ENCODE data around the gene TXLNA.

Gene TXLNA

GRCh38 chr1:32186077-32186476, 6.6 kb downstream of the TXLNA start:
- DNase-seq, result no peak

- no peak for DNase-seq
Measured at GRCh38 chr1:32186491-32186890, 7.0 kb downstream of the TXLNA start.

DNA sequence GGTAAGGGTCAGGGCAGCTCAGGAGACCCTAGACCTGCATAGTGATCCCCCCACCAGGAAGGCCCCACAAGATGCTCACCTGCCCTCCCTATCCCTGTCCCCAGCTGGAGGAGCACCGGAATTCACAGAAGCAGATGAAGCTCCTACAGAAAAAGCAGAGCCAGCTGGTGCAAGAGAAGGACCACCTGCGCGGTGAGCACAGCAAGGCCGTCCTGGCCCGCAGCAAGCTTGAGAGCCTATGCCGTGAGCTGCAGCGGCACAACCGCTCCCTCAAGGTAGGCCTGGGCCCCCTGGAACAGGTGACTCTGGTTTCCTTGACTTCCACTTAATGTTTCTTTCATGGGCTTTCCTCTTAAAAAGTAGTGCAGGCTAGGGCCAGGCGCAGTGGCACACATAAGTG, 8.4 kb downstream of the TXLNA start:
- no peak for DNase-seq

DNA sequence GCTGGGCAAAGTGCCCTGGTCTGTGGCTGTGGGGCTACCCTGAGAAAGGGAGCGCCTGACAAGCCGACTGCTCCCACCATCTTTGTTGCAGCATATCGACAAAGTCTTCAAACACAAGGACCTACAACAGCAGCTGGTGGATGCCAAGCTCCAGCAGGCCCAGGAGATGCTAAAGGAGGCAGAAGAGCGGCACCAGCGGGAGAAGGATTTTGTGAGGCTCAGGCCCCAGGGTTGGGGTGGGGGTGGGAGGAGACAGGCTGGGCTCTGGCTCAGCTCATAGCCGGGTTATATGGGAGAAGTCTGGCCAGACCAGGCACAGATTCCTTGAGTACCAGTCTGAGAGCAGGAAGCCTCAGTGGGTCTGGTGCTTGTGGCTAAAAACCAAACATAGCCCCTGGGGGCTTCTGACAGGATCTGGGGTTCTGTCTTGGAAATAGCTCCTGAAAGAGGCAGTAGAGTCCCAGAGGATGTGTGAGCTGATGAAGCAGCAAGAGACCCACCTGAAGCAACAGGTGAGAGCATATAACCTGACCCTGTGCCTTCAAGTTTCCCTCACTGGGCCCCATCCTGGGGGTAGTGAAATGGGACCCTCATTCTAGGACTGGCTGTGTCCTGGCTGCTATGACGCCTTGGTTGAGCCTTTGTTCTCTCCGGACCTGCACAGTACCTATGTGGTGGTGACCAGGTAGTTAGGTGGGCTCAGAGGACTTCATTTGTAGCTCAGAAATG, 12.9 kb downstream of the TXLNA start:
- no peak for DNase-seq

GRCh38 chr1:32194984-32195383, 15.5 kb downstream of the TXLNA start:
- DNase-seq, result no peak

GRCh38 chr1:32195531-32195930, 16.1 kb downstream of the TXLNA start:
- no peak for DNase-seq

DNA sequence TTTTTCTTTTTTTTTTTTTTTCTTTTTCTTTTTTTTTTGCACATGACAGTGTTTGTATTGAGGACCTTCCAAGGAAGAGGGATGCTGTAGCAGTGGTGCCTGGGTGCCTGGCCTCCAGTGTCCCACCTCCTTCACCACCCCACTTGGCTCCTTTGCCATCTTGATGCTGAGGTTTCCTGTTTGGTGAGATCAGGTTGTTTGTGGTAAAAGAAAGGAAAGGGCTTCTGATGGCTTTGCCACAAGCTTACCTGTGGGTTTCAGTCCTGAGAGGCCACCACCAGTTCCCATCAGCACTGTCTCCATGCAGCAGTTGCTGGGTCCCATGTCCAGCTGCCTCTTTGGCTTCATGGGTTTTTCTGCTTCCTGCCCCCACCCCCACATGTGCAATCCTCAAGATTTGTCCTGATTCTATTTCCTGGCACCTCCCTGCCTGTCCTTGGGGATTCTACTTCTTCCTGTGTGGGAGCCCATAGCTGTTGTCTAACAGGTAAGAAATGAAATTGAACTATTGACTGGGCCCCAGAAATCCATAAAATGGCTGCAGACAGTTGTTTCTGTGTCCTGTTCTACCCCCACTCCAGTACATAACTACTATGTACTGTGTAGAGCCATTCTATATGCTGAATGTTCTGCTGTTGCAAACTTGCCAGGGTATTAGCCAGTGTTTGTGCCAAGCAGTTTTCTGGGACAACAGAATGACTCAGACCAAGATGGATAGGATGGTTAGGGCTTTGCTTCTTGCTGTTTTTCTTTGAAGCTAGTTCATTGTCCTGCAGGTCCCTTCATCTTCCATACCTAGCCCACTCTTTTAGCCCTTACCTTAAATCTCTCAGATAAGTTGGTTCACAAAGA, 16.7 kb downstream of the TXLNA start:
- no peak for DNase-seq

GRCh38 chr1:32197074-32197473, 17.6 kb downstream of the TXLNA start:
- DNase-seq, result no peak

DNA sequence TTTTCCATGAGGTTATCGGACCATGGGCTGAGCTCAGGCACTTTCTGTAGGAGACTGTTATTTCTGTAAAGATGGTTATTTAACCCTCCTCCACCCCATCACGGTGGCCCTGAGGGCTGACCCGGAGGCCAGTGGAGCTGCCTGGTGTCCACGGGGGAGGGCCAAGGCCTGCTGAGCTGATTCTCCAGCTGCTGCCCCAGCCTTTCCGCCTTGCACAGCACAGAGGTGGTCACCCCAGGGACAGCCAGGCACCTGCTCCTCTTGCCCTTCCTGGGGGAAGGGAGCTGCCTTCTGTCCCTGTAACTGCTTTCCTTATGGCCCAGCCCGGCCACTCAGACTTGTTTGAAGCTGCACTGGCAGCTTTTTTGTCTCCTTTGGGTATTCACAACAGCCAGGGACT, 18.4 kb downstream of the TXLNA start:
- no peak for DNase-seq

DNA sequence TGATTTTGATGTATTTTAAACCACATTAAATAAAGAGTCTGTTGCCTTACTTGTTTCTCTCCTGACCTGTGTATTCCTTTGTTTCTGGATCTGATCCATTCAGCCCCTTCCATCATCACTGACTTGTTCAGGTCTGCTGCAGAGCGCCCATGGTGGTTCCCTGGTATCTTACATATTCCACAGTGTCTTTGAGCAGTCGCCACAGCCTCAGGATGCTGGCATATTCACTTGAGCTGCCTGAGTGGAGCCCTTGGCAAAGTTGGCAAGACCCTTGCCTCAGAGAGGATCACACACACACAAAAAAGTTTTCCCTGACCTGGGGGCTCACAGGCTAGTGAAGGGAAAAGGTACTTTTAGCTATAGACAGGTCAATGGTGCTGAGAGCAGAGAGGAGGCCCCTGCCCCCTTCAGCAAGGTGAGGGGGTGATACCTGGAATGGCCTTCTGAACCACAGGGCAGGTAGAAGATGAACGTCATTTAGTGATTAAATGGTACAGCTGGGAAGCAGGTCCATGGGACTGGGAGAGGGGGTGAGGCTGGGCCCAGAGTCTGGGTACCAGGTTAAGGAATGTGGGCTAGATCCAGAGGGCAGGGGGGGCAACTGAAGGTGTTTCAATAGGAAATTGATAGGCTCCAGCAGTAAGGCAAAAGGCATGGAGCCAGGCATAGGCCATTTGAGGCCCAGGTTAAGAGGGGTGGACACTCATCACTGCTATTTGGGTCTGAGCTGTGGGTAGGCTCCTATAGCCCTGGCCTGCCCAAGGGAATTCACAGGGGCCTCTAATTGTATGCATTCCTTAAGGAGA, 19.0 kb downstream of the TXLNA start:
- no peak for DNase-seq

DNA sequence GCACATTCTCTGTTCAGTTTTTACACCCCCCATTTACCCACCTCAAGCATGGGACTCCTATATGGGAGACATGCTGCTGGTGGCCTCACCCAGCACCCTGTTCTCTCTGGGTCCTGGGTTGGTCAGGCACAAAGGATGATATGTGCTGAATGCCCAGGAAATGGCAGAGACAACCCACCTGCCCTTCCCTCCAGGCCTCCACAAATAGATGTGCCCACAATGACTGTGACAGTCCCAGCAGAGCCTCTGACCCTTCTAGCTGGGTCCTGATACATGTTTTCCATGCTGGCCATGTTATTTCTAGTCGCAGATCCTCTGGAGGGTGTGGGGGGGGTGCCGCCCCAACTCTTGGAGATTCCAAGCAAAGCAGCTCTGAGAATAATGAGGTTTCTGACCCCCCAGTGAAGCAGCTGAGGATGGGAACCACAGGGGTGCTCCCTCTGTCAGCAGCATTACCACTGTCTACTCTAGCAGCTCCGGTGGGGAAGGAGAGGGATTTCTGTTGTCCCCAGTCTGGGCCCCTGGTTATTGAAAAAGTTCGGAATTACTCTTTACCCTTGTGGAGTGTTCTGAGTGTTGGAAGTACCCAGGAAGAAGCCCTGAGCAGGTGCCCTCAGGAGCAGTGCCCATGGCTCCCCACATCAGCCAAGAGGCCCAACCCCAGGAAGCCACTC, 19.7 kb downstream of the TXLNA start:
- DNase-seq, result no peak

DNA sequence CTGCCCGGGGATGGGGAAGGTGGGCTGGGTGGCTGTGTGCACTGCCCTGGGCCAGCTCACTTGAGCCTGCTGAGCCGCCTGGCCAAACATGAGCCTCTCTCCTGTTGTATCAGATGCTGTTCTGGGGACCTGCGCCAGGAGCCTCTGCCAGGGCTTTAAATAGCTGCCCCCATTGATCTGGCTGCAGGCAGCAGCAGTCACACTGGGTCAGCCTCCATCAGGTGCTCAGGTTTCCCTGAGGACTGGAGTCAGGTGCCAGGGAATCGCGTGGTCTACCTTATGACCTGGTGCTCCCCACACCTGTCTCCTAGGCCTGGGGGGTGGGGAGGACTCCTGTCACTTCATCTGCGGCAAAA, 20.2 kb downstream of the TXLNA start:
- DNase-seq, result no peak

DNA sequence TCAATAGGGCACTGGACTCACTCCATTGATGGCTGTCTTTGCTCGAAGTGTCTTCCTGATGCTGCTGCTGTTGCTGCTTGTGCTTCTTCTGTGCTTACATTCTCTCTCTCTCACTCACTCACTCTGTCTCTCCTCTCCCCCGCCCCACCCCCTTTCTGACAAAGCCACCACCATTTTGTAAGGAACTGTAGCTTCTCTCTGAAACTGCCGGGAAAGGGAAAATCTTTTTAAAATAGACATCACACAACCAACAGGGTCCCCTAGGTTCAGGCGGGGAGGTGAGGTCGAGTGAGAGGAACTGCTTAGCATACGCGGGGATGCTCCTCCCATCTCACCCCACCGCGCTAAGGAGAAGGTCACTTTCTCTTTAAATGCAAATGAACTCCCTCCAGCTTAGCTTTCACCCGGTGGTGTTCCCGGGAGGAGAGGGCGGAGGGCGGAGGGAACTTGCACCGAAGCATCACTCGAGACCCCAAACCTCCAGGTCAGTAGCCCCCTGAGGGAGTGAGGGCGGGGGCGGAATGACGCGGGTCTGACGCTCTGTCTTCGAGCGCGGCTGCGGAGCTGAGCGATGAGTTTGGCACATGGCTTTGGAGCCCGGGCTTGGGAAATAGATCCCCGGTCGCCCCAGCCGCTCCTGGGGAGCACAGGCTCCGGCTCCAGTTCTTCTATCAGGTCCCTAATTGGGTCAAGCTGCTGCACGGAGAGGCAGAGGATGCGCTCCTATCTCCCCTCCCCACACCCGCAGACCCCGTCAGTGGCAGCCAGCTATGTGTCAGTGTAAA, 20.9 kb downstream of the TXLNA start, which contains the start of gene CCDC28B:
Gene CCDC28B (plus strand): TSS at position 370 of the 785 bp plus-strand sequence. CDS start 1,341 bp downstream, outside the sequence.
- DNase-seq, result peak; percentile 52 to 68

DNA sequence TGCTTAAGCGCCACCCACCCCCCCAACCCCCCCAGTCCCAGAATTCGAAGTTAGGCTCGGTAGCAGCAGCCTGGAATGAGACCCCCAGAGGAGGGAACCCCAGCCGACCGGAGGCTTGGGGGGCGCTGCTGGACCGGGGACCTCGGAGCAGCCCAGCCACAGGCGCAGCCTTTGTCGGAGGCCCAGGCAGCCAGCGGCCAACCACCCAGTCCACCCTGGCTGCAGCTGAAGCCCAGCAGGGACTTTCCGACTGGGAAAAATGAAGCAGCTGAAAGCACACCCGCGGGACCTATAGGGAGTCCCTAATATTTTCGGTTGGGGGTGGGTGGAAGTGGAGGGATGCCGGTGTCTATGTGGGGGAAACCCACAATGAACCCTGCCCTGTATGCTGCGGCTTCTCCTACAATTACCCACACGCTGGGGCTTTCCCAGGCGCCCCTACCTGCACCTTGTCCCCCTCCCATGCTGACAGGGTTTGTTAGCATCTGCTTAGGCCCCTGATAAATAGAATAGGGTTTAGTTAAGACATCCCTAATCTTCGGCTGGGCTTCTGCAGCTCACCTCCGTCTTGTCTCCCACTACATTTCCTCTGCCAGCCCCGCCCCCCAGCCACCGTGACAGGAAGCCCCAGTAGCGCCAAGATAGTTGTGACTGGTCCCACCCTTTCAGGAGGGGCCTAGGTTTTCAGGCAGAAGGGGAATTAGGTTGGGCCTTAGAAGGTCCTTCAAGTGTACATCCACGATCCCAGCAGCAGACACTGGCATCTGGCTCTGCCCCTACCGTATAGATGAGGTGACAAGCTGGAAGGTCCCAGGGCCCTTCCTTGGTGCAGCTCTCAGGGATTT, 21.8 kb downstream of the TXLNA start:
- peak; percentile 83 to 85 for DNase-seq

- DNase-seq, result no peak
Measured at GRCh38 chr1:32204943-32205361, 25.5 kb downstream of the TXLNA start.

- peak; percentile 69 to 70 for DNase-seq
Measured at GRCh38 chr1:32205401-32206370, 26.2 kb downstream of the TXLNA start, which contains the start of gene IQCC. IQCC (plus strand) TSS chr1:32205671; CDS start chr1:32205682, 11 bp downstream.

DNA sequence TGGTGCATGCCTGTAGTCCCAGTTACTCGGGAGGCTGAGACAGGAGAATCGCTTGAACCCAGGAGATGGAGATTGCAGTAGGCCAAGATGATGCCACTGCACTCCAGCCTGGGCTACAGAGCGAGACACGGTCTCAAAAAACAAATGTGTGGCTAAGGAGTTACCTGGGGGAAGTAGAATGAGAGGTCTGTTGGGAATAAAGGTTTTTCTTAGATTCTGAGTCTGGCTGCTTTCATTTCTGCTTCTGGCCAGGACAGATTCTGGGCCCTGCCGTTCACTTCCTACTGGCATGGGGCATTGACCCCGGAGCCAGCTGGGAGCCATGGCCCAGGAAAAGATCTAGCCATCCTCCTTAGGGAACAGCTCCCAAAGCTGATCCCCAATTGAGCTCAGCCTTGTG, 29.0 kb downstream of the TXLNA start:
- no peak for DNase-seq

GRCh38 chr1:32208891-32209328, 29.4 kb downstream of the TXLNA start, which contains the start of gene DCDC2B:
DCDC2B (plus strand) TSS chr1:32209089; CDS start chr1:32209094, 5 bp downstream.
- no peak for DNase-seq

Measured in Kasumi-1 (cell line).